GM23338 (cell line): ENCODE results near the gene ANAPC13. TPM values are rescaled to one million over a fixed set of nuclear protein-coding genes. Genes with fewer than 3 reads are reported as not detected.

ENCODE experiments used
- ATAC-seq: fragments of 200-7000 bp; cut with Tn5 transposase; 3 replicates; pipeline ENCODE4 v1.9.1; 2020
- DNase-seq: peaks from one replicate; pipeline ENCODE4 v3.0.0-alpha.2; 2015; ENCODE audit warnings: low spot score
- H2AFZ ChIP-seq: fragments of 200-600 bp; sonication (generic); 2 replicates; pipeline ENCODE4 v1.8.0; 2016; ENCODE audit warnings: antibody characterized with exemption, mild to moderate bottlenecking, moderate library complexity
- H3F3A ChIP-seq: fragments of 200-600 bp; sonication (generic); replicated peaks from 2 replicates; pipeline ENCODE4 v1.8.0; 2017; ENCODE audit warnings: antibody characterized with exemption, mixed run types, low read depth
- H3K27ac ChIP-seq: fragments of 200-600 bp; sonication (generic); 2 replicates; pipeline ENCODE4 v1.6.1; 2016; ENCODE audit warnings: low read depth
- H3K27me3 ChIP-seq: fragments of 200-600 bp; sonication (generic); 2 replicates; pipeline ENCODE4 v1.8.0; 2016; ENCODE audit warnings: mild to moderate bottlenecking, mixed run types, moderate library complexity; ENCODE audit not compliant: insufficient read depth
- H3K36me3 ChIP-seq: fragments of 200-600 bp; sonication (generic); 2 replicates; pipeline ENCODE4 v1.8.0; 2016; ENCODE audit warnings: mild to moderate bottlenecking; ENCODE audit not compliant: insufficient read depth
- H3K4me1 ChIP-seq: fragments of 200-600 bp; sonication (generic); 2 replicates; pipeline ENCODE4 v1.8.0; 2016; ENCODE audit warnings: mild to moderate bottlenecking, moderate library complexity; ENCODE audit not compliant: insufficient read depth
- H3K4me2 ChIP-seq: fragments of 200-600 bp; sonication (generic); 2 replicates; pipeline ENCODE4 v1.7.1; 2017; ENCODE audit warnings: mixed run types
- H3K4me3 ChIP-seq: fragments of 200-600 bp; sonication (generic); 2 replicates; pipeline ENCODE4 v1.6.1; 2016; ENCODE audit warnings: mixed run types
- H3K79me2 ChIP-seq: fragments of 200-600 bp; sonication (generic); replicated peaks from 2 replicates; pipeline ENCODE4 v1.8.0; 2017; ENCODE audit warnings: mild to moderate bottlenecking; ENCODE audit not compliant: insufficient read depth
- H3K9me2 ChIP-seq: fragments of 200-600 bp; sonication (generic); 2 replicates; pipeline ENCODE4 v1.8.0; 2017; ENCODE audit not compliant: insufficient read depth
- H4K20me1 ChIP-seq: fragments of 200-600 bp; sonication (generic); replicated peaks from 2 replicates; pipeline ENCODE4 v1.8.0; 2017; ENCODE audit warnings: mild to moderate bottlenecking; ENCODE audit not compliant: insufficient read depth
- H3K27ac Mint-ChIP-seq: 2 replicates; pipeline ENCODE4 v1.8.0; 2020; ENCODE audit warnings: inconsistent platforms, mild to moderate bottlenecking, moderate library complexity, mixed read lengths
- H3K27me3 Mint-ChIP-seq: 3 replicates; pipeline ENCODE4 v1.8.0; 2022; ENCODE audit warnings: low read depth, mild to moderate bottlenecking, moderate library complexity, mixed read lengths, inconsistent platforms; ENCODE audit not compliant: insufficient read depth, poor library complexity
- H3K36me3 Mint-ChIP-seq: 3 replicates; pipeline ENCODE4 v1.8.0; 2021; ENCODE audit warnings: low read depth, mild to moderate bottlenecking, inconsistent platforms, moderate library complexity, mixed read lengths
- H3K4me1 Mint-ChIP-seq: 3 replicates; pipeline ENCODE4 v1.8.0; 2020; ENCODE audit warnings: mild to moderate bottlenecking, inconsistent platforms, mixed read lengths
- H3K4me3 Mint-ChIP-seq: 3 replicates; pipeline ENCODE4 v1.8.0; 2021; ENCODE audit warnings: moderate library complexity, mild to moderate bottlenecking, inconsistent platforms, mixed read lengths
- H3K9me3 Mint-ChIP-seq: 3 replicates; pipeline ENCODE4 v1.8.0; 2020; ENCODE audit warnings: moderate library complexity, mild to moderate bottlenecking, inconsistent platforms, mixed read lengths
- CREB1 ChIP-seq: fragments of 250-450 bp; sonication (Bioruptor Pico); IDR thresholded peaks from 2 replicates; pipeline ENCODE4 v1.5.0; 2020; ENCODE audit warnings: low read depth, mild to moderate bottlenecking, moderate library complexity
- CTCF ChIP-seq, 2 experiments: fragments of 200-600 bp in 1 of 2; sonication (generic) in 1 of 2; conservative IDR thresholded peaks; 2 replicates each; pipeline versions ENCODE4 v1.5.1 to v1.6.1; 2016 to 2017; ENCODE audit warnings: antibody characterized with exemption in 2 of 2, low read depth in 2 of 2, mild to moderate bottlenecking in 2 of 2, moderate library complexity in 1 of 2
- EZH2 ChIP-seq: fragments of 200-600 bp; sonication (generic); IDR thresholded peaks from one replicate; pipeline ENCODE4 v1.8.0; 2017; ENCODE audit warnings: antibody characterized with exemption, mild to moderate bottlenecking, low read depth; ENCODE audit not compliant: unreplicated experiment
- EZH2phosphoT487 ChIP-seq: fragments of 200-600 bp; sonication (generic); IDR thresholded peaks from one replicate; pipeline ENCODE4 v1.8.1; 2018; ENCODE audit warnings: antibody characterized with exemption; ENCODE audit not compliant: unreplicated experiment
- NANOG ChIP-seq: IDR thresholded peaks from 2 replicates; pipeline ENCODE4 v1.6.1; 2016; ENCODE audit warnings: antibody characterized with exemption, borderline replicate concordance
- POLR2AphosphoS5 ChIP-seq: IDR thresholded peaks from 2 replicates; pipeline ENCODE4 v1.6.1; 2016; ENCODE audit warnings: antibody characterized with exemption, low read depth
- ZNF331 ChIP-seq: fragments of 250-450 bp; sonication (Bioruptor Pico); IDR thresholded peaks from 2 replicates; pipeline ENCODE4 v1.5.0; 2020; ENCODE audit warnings: low read depth, mild to moderate bottlenecking, moderate library complexity
- ZNF462 ChIP-seq: fragments of 250-450 bp; sonication (Bioruptor Pico); IDR thresholded peaks from 2 replicates; pipeline ENCODE4 v1.5.0; 2020; ENCODE audit warnings: mild to moderate bottlenecking, moderate library complexity
- polyA plus RNA-seq: library from polyadenylated mRNA; unstranded; fragments of >200 nt; fragmentation: Nextera tagmentation; extraction: Ambion mirVana; gene quantifications from 2 replicates; pipeline ENCODE4 v1.2.1, GENCODE V29; 2016
- total RNA-seq: library from RNA; depleted of rRNA; stranded (reverse); fragments of >200 nt; shearing (Covaris generic); gene quantifications from 2 replicates; pipeline ENCODE4 v1.2.3, GENCODE V29; 2014

Gene ANAPC13
- total and polyA plus RNA-seq, 2 experiments from 2014 or later = 44.4 to 76.8 TPM

- TF ChIP-seq ZNF462 (CRISPR knock-in tag) (no peak), POLR2AphosphoS5 (no peak)
Measured at GRCh38 chr3:134476306-134476705, 9.5 kb downstream of the ANAPC13 start (continued).

DNA sequence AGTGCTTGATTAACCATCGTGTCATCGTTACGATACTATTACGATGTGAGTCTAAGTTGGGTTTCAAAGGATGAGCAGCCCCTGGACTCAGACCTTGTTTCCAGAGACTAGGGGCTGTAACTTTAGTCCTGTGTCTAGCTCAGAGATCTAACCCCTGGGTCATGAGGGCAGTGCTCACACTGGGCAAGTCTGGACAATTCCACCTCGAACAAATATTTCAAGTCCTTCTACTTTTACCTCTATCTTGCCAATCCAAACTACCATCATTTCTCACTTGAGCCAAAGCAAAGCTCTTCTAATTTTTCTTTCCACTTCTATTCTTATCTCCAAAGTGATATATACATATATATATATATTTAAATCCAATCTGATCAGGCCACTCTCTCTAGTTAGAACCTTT is 10.8 kb downstream of the ANAPC13 start:
- Histone ChIP-seq H3K9me2 (no peaks in the 10 kb centered on the region), H3K4me1 (no peaks in the 10 kb centered on the region), H3F3A (no peaks in the 10 kb centered on the region), H3K27me3 (no peaks in the 10 kb centered on the region), H2AFZ (no peak overlapping the region), H3K36me3 (peaks cover 18% of the 10 kb centered on the region), H3K4me2 (no peak overlapping the region), H3K79me2 (no peaks in the 10 kb centered on the region), H3K4me3 (no peak overlapping the region), H3K27ac (0 out of 2 replicates have a peak overlapping the region, but pooled peaks have one; percentile 23), H4K20me1 (no peaks in the 10 kb centered on the region)
- no peak overlapping the region for H3K27ac Mint-ChIP-seq
- DNase-seq = no peak
- H3K9me3 Mint-ChIP-seq = no peaks in the 10 kb centered on the region
- no peak for ATAC-seq
- no peak overlapping the region for H3K4me3 Mint-ChIP-seq
- H3K27me3 Mint-ChIP-seq = no peaks in the 10 kb centered on the region
- H3K36me3 Mint-ChIP-seq = peaks cover 36% of the 10 kb centered on the region
- no peaks in the 10 kb centered on the region for H3K4me1 Mint-ChIP-seq
- no peak for TF ChIP-seq EZH2phosphoT487
- TF ChIP-seq ZNF331 (CRISPR knock-in tag) = no peak
- TF ChIP-seq NANOG = no peak
- no peak for TF ChIP-seq CTCF (conservative IDR thresholded peaks at IDR 0.05; ENCODE audit: low read depth in 2 of 2)
- no peak for TF ChIP-seq POLR2AphosphoS5
- no peak for TF ChIP-seq ZNF462 (CRISPR knock-in tag)
- TF ChIP-seq CREB1 = no peak
- TF ChIP-seq EZH2 = no peak
